ENCODE data around the gene GPS1.

Gene GPS1

DNA sequence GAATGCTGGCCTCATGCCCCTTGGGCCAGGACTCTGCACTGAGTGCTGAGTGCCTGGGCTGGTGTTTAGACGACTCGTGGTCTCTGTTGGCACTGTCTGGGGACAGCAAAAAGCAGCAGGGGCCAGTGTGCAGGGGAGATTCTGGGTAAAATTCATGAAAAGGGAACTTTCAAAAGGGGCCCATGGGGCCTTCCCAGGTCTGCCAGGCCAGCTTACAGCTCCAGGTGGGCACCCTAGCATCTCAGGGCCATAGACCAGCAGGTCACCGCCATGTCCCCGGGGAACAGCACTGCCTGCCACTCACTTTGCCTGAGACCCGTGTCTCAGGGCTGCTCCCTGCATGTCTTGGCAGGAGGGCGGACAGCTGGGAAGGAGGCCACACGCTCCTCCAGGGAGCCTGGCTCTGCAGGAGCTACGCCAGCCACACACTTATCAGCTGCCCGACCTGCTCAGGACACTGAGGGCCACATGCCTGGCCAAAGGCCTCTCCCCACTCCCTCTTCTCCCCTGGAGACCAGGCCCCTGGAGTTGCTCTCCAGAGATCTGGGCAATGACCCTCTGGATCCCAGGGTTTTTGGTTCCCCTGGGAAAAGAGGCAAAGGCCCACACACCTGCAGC lies 55.1 kb downstream of the GPS1 start:
- no peak for DNase-seq

All from activated CD4-positive, alpha-beta T cell treated with anti-CD3 and anti-CD28 coated beads, Interleukin-2, amount 50 U/mL, for 16 hours (primary cell).